ENCODE measurements around the gene KRTAP10-12.

- TF ChIP-seq, protein P1, sequence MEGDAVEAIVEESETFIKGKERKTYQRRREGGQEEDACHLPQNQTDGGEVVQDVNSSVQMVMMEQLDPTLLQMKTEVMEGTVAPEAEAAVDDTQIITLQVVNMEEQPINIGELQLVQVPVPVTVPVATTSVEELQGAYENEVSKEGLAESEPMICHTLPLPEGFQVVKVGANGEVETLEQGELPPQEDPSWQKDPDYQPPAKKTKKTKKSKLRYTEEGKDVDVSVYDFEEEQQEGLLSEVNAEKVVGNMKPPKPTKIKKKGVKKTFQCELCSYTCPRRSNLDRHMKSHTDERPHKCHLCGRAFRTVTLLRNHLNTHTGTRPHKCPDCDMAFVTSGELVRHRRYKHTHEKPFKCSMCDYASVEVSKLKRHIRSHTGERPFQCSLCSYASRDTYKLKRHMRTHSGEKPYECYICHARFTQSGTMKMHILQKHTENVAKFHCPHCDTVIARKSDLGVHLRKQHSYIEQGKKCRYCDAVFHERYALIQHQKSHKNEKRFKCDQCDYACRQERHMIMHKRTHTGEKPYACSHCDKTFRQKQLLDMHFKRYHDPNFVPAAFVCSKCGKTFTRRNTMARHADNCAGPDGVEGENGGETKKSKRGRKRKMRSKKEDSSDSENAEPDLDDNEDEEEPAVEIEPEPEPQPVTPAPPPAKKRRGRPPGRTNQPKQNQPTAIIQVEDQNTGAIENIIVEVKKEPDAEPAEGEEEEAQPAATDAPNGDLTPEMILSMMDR (IDR thresholded peaks at IDR 0.05; ENCODE audit: poor library complexity, severe bottlenecking): no peak
- TF ChIP-seq EZH2 (IDR thresholded peaks at IDR 0.05; ENCODE audit: borderline replicate concordance, insufficient read depth, low read length, poor library complexity, severe bottlenecking) (no peak), EP300 (conservative IDR thresholded peaks at IDR 0.05; ENCODE audit: poor library complexity, severe bottlenecking) (no peak), REST (IDR thresholded peaks at IDR 0.05; ENCODE audit: borderline replicate concordance) (no peak), MXI1 (conservative IDR thresholded peaks at IDR 0.05; ENCODE audit: poor library complexity, severe bottlenecking) (no peak), RAD21 (conservative IDR thresholded peaks at IDR 0.05) (no peak), POLR2AphosphoS5 (IDR thresholded peaks at IDR 0.05) (no peak)
Observed at GRCh38 chr21:44736291-44737004, 39.5 kb downstream of the KRTAP10-12 start.

All from neural cell (in vitro differentiated cells).